ACHN (cell line): ENCODE results near the gene MGAT4A.
"Not testable (repeated sequence)": the region's sequence is repeated elsewhere in the genome, so short reads cannot be mapped to it uniquely, and the experiment has no call there.

Experiments
- DNase-seq: peaks from one replicate; pipeline ENCODE4 v3.0.0-alpha.2; 2015
- in situ Hi-C: cut with HindIII; loops from 2 replicates; pipeline ENCODE4 v1.10.0; 2017; ENCODE audit warnings: low sequenced_read_pairs, low pct_ligation_motif_present, low pct_unique_long_range_greater_than_20kb

MGAT4A gene

DNA sequence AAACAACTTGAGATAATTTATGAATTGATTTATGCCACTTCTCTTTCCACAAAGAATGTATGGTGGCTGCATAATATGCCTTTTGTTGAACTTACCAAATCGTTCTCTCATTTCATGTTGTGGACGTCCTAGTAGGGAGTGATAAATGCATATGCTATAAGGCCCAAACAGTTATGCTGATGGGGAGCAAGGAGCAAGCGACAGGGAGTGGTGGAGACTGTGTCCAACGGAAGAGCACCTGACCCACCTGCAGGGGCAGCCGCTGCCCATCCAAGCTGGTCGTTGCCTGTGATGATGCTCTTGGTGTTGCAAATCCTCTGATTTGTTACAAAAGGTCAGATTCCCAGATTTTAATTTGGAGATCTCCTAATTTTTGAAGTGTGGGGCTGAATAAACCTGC, 31.0 kb upstream of the MGAT4A start:
- DNase-seq: no peak
- in situ Hi-C loops: no loop called here

DNA sequence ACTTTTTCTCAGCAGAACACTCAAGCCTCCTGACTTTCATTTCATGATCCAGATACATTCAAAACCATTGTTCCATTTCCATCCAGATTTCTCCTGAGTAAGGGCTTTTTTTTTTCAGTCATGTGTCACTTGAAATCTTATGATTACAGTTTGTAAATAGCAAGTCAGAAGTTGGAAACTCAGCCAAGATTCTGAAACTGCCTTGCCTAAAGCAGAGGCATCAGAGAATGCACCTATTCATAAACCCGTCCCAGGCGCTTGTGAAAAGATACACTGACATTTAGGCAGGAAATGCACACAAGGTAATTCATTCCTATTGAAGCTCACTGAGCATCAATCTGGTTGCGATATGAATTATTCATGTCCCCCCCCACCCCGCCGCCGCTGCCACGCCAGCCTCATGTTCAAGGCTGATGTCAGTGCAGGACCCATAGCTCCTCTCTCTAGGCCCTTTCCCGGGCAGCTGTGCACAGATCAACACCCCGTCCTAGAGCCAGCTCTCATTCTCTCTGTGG, 30.4 kb upstream of the MGAT4A start:
- DNase-seq: no peak

GRCh38 chr2:98759827-98760625, 29.1 kb upstream of the MGAT4A start:
- DNase-seq: no peak

More for the DNA sequence above, 30.4 kb upstream of the MGAT4A start:
- in situ Hi-C loops: no loop called here

DNA sequence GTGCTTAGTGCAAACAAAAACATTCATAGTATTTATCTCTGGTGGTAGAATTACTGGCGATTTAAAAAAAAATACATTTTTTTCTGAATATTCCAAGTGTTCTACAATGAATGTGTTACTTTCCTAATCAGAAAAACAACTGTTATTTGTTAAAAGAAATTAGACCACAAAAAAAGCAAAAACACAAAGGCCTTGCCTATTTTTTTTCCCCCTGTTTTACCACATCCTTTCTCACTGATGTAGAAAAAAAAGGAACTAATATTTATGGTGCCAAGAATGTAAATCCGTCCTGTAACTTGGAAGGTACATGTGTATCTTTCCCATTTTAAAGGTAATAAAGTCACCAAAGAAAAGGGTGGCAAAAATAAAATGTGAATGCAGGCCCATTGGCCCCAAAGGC, 28.4 kb upstream of the MGAT4A start:
- DNase-seq: no peak
- in situ Hi-C loops: no loop called here

More at GRCh38 chr2:98759827-98760625, 29.1 kb upstream of the MGAT4A start:
- in situ Hi-C loops: no loop called here

DNA sequence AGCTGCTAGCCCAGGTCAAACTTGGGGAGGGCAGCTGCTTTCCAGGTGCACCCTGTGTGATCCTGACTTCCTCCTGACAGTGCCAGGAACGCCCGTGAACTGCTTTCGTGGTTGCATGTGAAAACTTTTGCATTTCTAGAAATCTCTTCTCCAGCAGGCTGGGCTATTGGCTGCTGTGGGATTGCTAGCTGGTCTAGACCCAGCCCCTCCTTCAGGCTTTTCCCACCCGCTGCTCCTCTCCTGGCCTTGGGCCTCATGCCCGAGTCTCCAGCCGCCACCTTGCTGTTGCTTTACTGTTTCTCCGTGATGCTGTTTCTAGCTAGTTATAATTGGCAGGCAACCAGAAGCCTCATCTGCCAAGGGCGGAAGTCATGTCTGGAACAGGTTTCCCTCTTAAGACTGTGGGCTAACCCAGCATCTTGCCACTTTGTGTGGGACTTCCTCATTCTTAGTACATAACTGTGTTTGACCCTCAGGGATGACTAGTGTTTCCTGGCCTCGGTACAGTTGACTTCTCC, 27.0 kb upstream of the MGAT4A start:
- DNase-seq: peak; percentile 86
- in situ Hi-C loops: no loop called here

DNA sequence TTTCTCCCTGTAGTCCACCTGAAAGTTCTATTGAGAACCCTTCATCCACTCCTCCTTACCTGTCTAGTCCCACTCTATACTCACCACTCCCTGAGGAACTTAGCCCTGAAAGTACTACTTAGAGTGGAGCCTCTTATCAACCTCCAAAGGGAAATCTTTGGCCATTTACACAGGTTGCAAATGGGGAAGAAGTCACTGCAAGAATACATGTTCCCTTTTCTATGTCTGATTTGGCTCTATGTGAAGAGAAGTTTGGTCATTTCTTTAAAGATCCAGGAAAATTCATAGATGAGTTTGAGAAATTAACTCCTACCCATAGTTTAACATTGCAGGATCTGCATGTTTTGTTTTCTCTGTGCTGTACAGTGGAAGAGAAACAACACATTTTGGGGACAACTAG, 22.9 kb upstream of the MGAT4A start:
- DNase-seq: no peak

GRCh38 chr2:98752711-98753110, 21.8 kb upstream of the MGAT4A start:
- in situ Hi-C loops, DNase-seq: not testable (repeated sequence)

More for the DNA sequence above, 22.9 kb upstream of the MGAT4A start:
- in situ Hi-C loops: no loop called here

DNA sequence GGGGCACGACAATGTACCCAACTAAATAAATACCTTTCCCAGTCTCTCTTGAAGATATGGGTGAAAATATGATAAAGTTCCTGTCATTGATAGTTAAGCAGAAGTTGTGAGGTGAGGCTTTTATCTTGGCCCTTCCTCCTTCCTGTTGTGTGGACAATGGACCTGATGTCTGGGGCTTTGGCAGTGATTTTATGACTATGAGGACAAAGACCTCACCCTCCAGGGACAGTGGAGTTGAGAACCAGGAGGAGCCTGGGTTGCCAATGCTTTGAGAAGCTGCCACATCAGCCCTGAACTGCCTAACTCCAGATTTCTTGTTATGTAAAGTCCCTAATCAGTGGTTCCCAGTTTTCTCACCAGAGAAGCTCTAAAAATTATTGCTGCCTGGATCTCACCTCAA, 20.8 kb upstream of the MGAT4A start:
- in situ Hi-C loops: no loop called here

DNA sequence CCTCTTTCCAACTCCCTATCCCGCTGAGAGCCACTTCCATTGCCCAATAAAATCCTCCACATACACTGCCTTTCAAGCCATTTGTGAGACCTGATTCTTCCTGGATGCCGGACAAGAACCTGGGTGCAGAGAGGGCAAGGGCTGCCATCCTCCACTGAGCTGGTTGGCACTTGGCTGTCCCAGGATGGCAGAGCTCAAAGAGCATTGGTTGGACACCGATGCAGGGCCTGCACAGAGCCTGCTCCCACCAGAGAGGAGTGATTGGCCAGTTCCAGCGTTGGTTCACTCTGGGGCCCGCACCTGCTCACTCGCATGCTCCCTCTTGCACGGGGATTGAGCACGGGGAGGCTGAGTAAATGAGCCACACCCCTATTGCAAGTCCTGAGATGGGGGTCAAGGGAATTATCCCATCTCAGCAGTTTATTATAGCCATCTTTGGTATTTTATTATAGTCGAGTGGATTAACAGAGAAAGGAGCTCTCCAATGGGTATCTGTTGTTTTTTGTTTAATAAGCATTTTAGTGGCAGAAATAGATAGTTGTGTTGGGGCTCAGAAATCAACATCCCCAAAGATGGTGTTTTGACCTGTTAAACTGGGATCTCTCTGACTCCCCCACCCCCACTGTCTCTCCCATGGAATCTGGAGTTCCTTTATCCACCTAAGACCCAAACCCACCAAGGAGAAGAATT, 19.8 kb upstream of the MGAT4A start:
- in situ Hi-C loops: no loop called here
- no peak for DNase-seq

More for the DNA sequence above, 20.8 kb upstream of the MGAT4A start:
- DNase-seq: no peak

- no peak for DNase-seq
- in situ Hi-C loops: no loop called here
These were observed 18.1 kb upstream of the MGAT4A start for GRCh38 chr2:98749066-98749450.

DNA sequence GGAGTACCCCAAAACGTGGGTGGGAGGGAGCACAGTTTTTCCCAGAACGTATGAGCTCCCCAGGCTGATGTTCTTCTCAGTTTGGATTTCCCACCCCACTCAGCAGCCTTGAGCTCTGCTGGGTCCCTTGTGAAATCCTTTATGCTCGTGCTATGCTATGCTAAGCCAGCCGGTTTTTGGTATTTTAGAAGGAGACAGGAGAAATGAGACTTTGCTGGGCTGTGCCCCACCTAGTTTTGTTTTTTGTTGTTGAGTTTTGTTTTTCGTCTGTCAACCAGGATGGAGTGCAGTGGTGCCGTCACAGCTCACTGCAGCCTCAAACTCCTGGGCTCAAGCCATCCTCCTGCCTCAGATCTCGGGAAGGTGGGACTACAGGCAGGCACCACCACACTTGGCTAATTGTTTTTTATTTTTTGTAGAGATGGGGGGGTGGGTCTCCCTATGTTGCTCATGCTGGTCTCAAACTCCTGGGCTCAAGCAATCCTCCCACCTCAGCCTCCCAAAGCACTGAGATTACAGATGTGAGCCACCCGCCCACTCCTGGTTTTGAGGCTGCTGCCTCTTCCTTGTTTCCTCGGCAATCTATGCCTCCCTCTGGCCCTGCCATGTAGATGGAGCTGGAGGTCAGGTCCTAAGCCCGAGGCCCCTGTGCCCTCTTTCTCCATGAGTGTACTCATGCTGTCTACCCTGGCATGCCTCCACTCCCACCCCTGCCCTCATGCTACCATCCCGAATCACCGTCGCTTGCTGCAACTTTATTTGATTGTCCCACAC, 17.5 kb upstream of the MGAT4A start:
- in situ Hi-C loops: no loop called here
- DNase-seq: no peak

GRCh38 chr2:98747888-98748287, 17.0 kb upstream of the MGAT4A start:
- in situ Hi-C loops: no loop called here
- no peak for DNase-seq

DNA sequence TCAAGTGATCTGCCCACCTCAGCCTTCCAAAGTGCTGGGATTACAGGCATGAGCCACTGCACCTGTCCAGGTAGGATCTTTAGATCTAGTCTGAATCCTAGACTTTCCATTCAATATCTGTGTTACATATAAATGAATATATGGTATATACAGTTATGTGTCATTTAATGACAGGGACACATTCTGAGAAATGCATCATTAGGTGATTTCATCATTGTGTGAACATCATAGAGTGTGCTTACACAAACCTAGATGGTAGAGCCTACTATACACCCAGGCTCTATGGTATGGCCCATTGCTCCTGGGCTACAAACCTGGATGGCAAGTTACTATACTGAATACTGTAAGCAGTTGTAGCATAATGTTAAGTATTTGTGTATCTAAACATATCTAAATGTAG, 15.5 kb upstream of the MGAT4A start:
- DNase-seq: no peak
- in situ Hi-C loops: no loop called here

DNA sequence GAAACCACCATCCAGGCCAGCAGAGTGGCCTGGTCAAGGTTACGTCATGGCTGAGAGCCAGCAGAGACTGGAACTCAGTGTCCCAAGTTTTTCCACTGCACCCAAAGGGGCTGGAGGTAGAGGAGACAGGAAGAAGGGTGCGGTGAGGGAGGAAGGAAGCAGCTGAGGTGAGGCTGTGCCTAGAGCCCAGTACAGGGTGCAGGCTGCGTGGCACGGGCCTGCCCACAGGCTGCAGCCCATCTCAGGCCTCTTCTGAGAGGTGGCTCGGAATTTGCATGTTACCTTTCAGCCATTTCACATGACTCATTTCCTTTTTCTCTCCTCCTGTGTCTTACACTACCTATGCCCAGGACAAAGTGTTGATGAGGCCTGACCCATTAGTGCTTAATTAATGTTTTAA, 13.7 kb upstream of the MGAT4A start:
- in situ Hi-C loops: no loop called here
- DNase-seq: no peak

DNA sequence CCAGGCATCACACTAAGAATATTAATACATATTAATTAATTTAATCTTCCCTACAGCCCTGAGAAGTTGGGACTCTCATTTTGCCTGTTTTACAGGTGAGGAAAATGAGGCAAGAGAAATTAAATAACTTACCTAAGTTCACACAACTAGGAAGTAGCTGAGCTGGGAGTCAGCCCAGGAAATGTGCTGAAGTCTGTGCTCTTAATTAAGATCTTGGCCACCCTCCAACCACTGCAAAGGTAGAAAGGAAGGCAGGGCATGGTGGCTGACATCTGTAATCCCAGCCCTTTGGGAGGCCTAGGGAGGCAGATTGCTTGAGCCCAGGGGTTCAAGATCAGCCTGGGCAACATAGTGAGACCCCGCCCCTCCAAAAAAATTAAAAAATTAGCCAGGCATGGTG, 12.9 kb upstream of the MGAT4A start:
- in situ Hi-C loops: no loop called here
- DNase-seq: no peak

GRCh38 chr2:98739020-98739419, 8.1 kb upstream of the MGAT4A start:
- DNase-seq: no peak
- in situ Hi-C loops: no loop called here

- in situ Hi-C loops: no loop called here
- no peak for DNase-seq
These were observed 7.4 kb upstream of the MGAT4A start for GRCh38 chr2:98738304-98738703.

GRCh38 chr2:98737848-98738247, 6.9 kb upstream of the MGAT4A start:
- DNase-seq: no peak
- in situ Hi-C loops: no loop called here

GRCh38 chr2:98736464-98736889, 5.5 kb upstream of the MGAT4A start:
- DNase-seq: no peak
- in situ Hi-C loops: no loop called here
